KG1 (cell line): ENCODE data around the gene CTBP1.

ENCODE experiments used
- DNase-seq: peaks from one replicate; lab custom pipeline; 2025; lab: John Stamatoyannopoulos, UW

CTBP1 gene

GRCh38 chr4:1222938-1223690 is 25.8 kb downstream of the CTBP1 start:
- DNase-seq = no peak

DNA sequence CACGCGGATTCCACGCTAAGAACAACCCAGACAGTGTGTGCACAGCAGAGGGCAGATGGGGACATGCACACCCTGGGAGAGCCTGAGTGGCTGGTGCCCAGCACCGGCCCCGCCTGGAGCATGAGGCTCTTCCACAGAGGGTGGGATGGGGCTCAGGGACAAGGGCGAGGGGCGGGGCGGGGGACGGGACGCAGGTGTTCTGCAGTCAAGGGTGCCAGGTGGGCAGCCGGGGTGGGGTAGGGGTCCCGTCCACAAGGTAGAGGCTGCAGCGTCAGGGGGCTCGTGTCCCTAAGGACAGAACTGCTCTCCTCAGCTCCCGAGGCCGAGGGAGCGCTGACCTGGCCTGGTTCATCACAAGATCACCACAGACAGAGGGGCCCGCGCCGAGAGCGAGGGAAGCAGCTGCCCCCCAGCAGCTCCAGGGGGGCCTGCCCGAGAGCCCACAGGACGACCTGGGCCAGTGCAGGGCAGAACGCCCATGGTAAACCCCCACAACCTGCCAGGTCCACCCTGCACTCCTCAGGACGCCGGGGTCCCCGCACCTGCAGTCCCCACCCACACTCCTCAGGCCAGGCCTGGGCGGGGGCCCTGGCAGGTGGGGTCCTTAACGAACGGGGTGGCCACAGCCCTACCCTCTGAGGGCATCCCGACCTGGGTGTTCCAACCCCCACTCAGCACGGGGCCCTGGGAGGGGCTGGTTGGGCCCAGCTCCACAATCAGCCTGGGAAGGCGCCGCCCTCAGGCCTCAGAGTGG is 26.7 kb downstream of the CTBP1 start:
- no peak for DNase-seq

DNA sequence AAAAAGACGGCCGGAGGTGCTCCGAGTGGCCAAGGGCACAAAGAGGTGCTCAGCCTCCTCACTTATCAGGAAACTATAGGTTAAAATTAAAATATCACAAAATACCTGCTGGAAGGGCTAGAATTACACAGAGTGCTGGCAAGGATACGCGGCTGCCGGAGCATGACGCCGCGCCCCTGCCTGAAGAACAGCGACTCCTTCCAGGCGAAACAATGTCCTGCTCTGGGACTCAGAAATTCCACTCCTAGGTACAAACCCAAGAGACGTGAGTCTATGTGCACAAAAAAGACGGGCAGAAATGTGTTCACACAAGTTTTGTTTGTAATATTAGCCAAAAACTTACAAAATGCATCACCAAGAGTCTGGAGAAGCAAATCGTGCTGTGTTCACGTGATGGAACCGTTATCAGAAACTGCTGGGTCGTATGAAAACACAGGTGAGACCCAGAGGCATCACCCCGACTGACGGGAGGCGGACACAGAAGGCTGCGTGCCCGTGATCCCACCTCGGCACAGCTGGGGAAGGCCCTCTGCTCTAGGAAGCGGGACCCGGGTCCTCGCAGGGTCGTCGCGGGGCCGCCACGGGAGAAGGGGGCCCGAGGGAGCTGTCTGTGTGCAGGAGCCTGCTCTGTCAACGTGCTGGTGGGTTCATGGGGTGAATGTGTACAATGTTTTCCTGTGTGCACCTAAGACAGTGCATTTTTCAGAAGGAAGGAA is 27.6 kb downstream of the CTBP1 start:
- no peak for DNase-seq

- no peak for DNase-seq
These were observed 28.4 kb downstream of the CTBP1 start for GRCh38 chr4:1220566-1220965.

- DNase-seq = no peak
These were observed 29.4 kb downstream of the CTBP1 start for GRCh38 chr4:1219566-1219950.

- DNase-seq = no peak
These were observed 30.0 kb downstream of the CTBP1 start for GRCh38 chr4:1218634-1219565.

DNA sequence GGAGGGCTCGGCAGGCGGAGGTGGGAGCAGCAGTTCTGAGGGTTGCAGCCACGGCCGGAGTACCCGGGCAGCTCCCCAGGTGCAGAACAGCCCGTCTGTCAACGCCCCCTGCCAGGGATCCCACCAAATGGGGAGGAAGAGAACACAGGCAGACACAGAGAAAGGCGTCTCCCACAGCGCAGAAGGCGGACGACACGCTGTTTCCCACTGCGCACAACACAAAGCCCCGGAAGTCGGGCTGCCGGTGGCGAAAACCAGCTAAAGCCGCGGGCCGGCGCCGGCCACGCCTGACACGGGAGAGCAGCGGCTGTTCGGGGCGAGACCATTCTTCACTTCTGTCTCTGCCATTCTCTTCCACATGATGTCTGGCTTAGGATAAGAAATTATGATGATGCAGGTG is 31.6 kb downstream of the CTBP1 start:
- no peak for DNase-seq

- peak; percentile 40 for DNase-seq
These were observed 32.0 kb downstream of the CTBP1 start for GRCh38 chr4:1216869-1217294.

DNA sequence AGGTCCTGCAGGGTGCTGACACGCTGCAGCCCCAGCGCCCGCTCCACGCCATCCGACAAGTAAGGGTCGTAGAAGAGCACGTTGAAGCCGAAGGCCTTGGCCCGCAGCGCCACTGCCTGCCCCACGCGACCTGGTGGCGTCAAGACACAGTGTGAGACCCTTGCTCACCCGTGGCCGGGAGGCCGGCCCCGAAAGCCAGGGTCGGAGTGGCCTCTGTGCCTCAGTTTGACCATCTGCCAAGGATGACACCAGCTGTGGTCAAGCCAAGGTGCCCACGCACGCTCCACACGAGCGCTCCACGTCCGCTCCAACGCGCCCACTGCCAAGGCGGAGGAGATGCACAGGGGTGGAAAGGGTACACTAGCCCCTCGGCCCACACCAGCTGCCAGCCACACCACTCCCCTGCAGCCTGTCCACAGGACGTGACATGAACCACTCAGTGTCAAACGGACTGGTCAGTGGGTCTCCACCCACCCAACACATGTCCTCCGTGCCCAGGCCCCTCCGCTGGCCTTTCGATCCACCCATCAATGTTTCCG is 32.8 kb downstream of the CTBP1 start:
- DNase-seq = no peak

DNA sequence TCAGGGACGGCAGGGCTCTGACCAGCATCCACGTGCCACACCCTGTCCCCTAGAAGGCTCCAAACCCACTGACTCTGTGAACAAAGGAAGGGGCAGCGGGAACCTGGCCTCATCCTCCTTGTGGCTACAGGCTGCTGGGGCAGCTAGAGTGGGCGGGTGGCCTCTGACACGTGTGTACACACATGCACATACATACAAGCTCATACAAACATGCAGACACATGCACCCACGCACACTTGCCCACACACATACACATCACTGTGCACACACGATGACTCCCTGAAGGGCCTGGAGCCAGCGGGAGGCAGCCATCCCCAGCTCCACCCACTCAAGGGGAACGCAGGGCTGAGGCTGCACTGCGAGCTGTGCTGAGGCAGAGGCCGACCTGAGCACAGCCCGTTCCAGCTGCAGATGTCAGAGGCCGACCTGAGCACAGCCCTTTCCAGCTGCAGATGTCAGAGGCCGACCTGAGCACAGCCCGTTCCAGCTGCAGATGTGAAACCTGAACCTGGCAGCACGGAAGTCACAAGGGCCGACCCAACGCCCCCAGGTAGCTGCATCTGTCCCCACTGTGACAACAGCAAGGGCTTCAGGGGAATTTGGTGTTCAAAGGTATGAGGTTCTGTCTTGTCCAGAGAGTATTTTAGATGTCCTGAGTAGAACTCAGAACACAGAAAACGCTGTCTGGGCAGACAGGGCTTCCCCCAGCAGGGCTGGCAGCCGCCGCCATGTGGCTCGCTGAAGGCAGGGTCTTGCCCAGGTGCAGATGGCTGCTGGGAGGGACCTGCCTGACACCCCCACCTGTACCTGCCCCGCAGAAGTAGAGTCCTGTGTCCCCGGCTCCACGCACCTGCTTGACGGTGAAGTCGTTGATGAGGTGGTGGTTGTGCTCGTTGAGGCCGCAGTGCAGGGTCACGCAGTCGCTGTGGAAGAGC is 33.5 kb downstream of the CTBP1 start:
- no peak for DNase-seq

- no peak for DNase-seq
These were observed 34.5 kb downstream of the CTBP1 start for GRCh38 chr4:1214101-1215095.

DNA sequence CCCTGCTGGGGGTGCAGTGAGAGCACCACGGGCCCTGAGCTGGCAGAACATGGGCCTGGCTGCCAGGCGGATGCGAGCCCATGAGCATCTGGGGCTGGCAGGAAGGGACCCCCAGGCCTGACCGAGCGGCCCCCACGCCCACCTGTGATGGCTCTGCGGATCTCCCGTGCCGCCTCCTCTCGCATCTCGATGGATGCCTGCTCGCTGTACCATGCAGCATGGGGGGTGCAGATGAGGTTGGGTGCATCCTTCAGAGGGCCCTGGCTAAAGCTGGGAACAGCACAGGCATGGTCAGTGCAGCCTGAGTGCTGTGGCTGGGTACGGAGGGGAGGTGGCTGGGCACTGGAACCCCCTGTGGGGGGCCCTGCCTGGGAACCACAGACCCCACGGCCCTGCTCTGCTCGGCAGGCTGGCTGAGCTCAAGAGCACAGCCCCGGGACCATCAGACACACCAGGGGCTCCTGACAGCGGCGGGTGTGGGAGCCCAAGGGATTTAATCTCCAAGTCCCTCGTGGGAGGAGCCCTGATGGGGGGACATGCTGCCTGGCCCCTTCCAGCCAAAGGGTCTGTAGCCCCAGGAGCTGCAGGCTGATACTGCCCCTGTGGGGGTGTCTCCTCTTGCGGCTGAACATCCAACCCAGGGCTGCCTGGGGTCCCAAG is 35.5 kb downstream of the CTBP1 start:
- no peak for DNase-seq

- DNase-seq = no peak
These were observed 36.2 kb downstream of the CTBP1 start for GRCh38 chr4:1212546-1213335.

GRCh38 chr4:1211891-1212545 is 36.9 kb downstream of the CTBP1 start:
- no peak for DNase-seq

DNA sequence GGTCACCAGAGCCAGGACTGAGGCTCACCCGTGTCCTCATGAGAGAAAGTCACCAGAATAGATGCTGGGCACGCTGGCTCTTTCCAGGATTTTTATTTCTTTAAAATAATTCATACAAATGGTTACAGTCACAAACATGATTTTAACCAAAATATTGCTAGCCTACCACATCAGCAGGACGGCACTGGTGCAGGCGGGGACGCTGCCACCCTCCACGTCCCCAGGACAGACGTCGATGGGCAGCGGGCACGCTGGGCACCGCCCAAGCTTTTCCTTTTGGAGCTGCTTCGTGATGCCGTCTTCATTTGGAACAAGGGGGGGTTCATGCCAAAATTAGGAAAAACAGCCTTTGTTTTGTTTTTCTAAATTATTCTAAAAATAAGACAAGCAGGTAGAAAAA is 37.6 kb downstream of the CTBP1 start:
- DNase-seq = no peak

DNA sequence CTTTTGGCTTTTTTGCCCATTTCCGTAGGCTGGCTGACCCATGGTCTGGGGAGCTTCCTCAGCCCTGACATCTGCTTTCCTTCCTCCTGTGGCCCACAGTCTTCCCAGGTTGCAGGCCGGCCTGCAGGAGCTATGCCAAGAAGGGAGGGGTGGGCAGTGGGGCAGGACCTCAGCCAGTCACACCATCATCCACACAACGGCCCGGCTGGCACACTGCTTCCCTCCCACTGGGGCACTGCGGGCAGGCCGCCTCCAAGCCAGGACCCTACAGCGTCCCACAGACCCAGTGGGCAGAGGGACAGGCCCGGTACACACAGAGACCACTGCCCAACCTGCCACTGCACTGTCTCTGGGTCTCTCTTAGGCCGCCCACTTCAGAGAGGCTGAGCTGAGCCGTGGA is 38.0 kb downstream of the CTBP1 start:
- no peak for DNase-seq

- no peak for DNase-seq
These were observed 38.6 kb downstream of the CTBP1 start for GRCh38 chr4:1210241-1210841.
